EL (cell line): Measurements from ENCODE around the gene FLRT2.

Experiments
- DNase-seq: peaks from one replicate; pipeline ENCODE4 v3.0.0-alpha.2; 2016

Gene FLRT2

GRCh38 chr14:85531141-85531586 lies 1.2 kb downstream of the FLRT2 start:
- peak; percentile 79 for DNase-seq

GRCh38 chr14:85531587-85532373 lies 1.8 kb downstream of the FLRT2 start:
- DNase-seq = peak; percentile 85

GRCh38 chr14:85532374-85533022 lies 2.6 kb downstream of the FLRT2 start:
- no peak for DNase-seq

GRCh38 chr14:85533023-85533860 lies 3.3 kb downstream of the FLRT2 start:
- peak; percentile 90 for DNase-seq

- peak; percentile 44 for DNase-seq
These were observed 3.9 kb downstream of the FLRT2 start for GRCh38 chr14:85533861-85534291.

GRCh38 chr14:85534458-85535293 lies 4.7 kb downstream of the FLRT2 start:
- DNase-seq = peak; percentile 21

GRCh38 chr14:85535321-85535720 lies 5.4 kb downstream of the FLRT2 start:
- peak; percentile 1 for DNase-seq

GRCh38 chr14:85535991-85536832 lies 6.3 kb downstream of the FLRT2 start:
- peak; percentile 68 for DNase-seq

GRCh38 chr14:85536833-85537190 lies 6.9 kb downstream of the FLRT2 start:
- DNase-seq = no peak

- DNase-seq = no peak
These were observed 7.6 kb downstream of the FLRT2 start for GRCh38 chr14:85537526-85537925.

- DNase-seq = no peak
These were observed 8.7 kb downstream of the FLRT2 start for GRCh38 chr14:85538636-85539035.

GRCh38 chr14:85539510-85539909 lies 9.6 kb downstream of the FLRT2 start:
- no peak for DNase-seq

GRCh38 chr14:85542623-85543022 lies 12.7 kb downstream of the FLRT2 start:
- DNase-seq = no peak

GRCh38 chr14:85545738-85546137 lies 15.8 kb downstream of the FLRT2 start:
- DNase-seq = no peak

GRCh38 chr14:85546390-85546789 lies 16.4 kb downstream of the FLRT2 start:
- DNase-seq = no peak

- no peak for DNase-seq
These were observed 19.8 kb downstream of the FLRT2 start for GRCh38 chr14:85549697-85550096.

GRCh38 chr14:85554106-85554505 lies 24.2 kb downstream of the FLRT2 start:
- peak; percentile 27 for DNase-seq

GRCh38 chr14:85556267-85556666 lies 26.3 kb downstream of the FLRT2 start:
- DNase-seq = no peak

GRCh38 chr14:85558505-85558904 lies 28.6 kb downstream of the FLRT2 start:
- DNase-seq = no peak

GRCh38 chr14:85562630-85563029 lies 32.7 kb downstream of the FLRT2 start:
- DNase-seq = no peak

GRCh38 chr14:85564841-85565527 lies 35.0 kb downstream of the FLRT2 start:
- DNase-seq = peak; percentile 39
